Prostate gland (tissue), 2 donors: ENCODE measurements around the gene RSPO3. TPM values are rescaled to one million over a fixed set of nuclear protein-coding genes. Genes with fewer than 3 reads are reported as not detected.

ENCODE experiments used
- DNase-seq: peaks from one replicate; pipeline ENCODE4 v3.0.0-alpha.2; 2019; ENCODE audit warnings: low spot score
- H3K27ac ChIP-seq, 2 donors: fragments of 200-600 bp; sonication (generic); 2 replicates each; pipeline ENCODE4 v1.5.1; 2017 to 2019
- H3K27me3 ChIP-seq: fragments of 200-600 bp; sonication (generic); replicated peaks from 2 replicates; pipeline ENCODE4 v1.5.1; 2019; ENCODE audit not compliant: insufficient read depth
- H3K36me3 ChIP-seq, 2 donors: fragments of 200-600 bp; sonication (generic); 1 replicate in 1 of 2; 2 replicates in 1 of 2; pipeline versions ENCODE4 v1.5.1 to v1.8.1; 2017 to 2019
- H3K4me1 ChIP-seq: fragments of 200-600 bp; sonication (generic); replicated peaks from 2 replicates; pipeline ENCODE4 v1.5.1; 2019
- H3K4me3 ChIP-seq, 2 donors: fragments of 200-600 bp; sonication (generic); 2 replicates each; pipeline ENCODE4 v1.5.1; 2017 to 2019
- H3K9me3 ChIP-seq: fragments of 200-600 bp; sonication (generic); 2 replicates; pipeline ENCODE4 v1.5.1; 2017
- POLR2A ChIP-seq: fragments of 450-650 bp; IDR thresholded peaks from one replicate; pipeline ENCODE4 v1.6.1; 2016; ENCODE audit warnings: antibody characterized with exemption, mild to moderate bottlenecking
- POLR2AphosphoS5 ChIP-seq: sonication (generic); formaldehyde crosslinking; IDR thresholded peaks from one replicate; pipeline ENCODE4 v1.6.1; 2017; ENCODE audit warnings: antibody characterized with exemption
- WGBS: methylation state at CpG from one replicate; pipeline ENCODE4 v1.1.5; 2018; 5-methylcytosine and 5-hydroxymethylcytosine counted together
- intact Hi-C: fragments of 100-400 bp; cut with DNase I; formaldehyde crosslinking; loops from one replicate; pipeline ENCODE4 v1.14.2; 2022
- total RNA-seq, 2 donors: library from RNA; depleted of rRNA; stranded (reverse); fragments of >200 nt; gene quantifications; one replicate each; pipeline ENCODE4 v1.1.0, GENCODE V29; 2016
- TF ChIP-seq, protein P1 (sequence below), 4 experiments: fragments of 200-600 bp in 2 of 4; fragments of 450-650 bp in 2 of 4; sonication (generic) in 2 of 4; IDR thresholded peaks; 1 replicate in 3 of 4; 2 replicates in 1 of 4; pipeline ENCODE4 v1.5.1; 2016 to 2019; ENCODE audit warnings: antibody characterized with exemption in 4 of 4, mild to moderate bottlenecking in 2 of 4, moderate library complexity in 2 of 4

Gene RSPO3, protein sequence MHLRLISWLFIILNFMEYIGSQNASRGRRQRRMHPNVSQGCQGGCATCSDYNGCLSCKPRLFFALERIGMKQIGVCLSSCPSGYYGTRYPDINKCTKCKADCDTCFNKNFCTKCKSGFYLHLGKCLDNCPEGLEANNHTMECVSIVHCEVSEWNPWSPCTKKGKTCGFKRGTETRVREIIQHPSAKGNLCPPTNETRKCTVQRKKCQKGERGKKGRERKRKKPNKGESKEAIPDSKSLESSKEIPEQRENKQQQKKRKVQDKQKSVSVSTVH
- 1 to 10 TPM; 1.9 to 4.8 TPM for total RNA-seq

DNA sequence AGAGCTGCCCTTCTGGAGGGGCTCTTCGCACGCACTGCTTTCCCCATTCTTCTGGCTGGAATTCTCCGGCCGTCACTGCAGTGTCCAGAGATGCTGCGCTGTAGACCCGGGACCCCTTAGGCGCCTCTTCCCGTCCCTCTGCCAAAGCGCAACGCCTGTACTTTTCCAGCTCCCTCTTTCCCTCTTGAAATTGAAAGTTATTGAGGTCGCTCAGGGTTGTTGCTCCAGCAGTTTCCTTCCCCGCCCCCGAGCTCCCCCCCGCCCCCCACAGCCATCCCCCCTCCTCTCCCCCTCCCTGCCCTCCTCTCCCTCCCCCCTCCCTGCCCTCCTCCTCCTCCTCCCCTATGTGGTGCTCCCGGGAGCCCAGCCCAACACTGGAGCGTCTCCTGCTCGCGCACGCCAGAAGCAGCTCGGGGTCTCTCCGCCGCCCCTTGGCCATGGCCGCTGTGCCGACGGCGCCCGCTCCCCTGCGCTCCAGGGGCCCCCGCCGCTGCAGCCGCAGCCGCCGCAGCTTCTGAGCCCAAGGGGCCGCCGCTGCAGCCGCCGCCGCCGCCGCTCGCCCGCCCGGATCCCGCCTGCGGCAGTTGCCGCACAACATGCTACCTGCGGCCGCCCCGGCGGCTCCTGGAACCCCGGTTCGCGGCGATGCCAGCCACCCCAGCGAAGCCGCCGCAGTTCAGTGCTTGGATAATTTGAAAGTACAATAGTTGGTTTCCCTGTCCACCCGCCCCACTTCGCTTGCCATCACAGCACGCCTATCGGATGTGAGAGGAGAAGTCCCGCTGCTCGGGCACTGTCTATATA lies at the start of gene RSPO3:
TSS of gene RSPO3 (plus strand) at position 374 of the 804 bp plus-strand sequence. CDS start 522 bp downstream, outside the sequence.
- H3K9me3 ChIP-seq, result no peaks in the 10 kb centered on the region
- DNase-seq, result no peak
- H3K36me3 ChIP-seq, result no peaks in the 10 kb centered on the region
- peaks cover 5% of the 10 kb centered on the region for H3K27me3 ChIP-seq
- 2% methylated on average over 21 of the region's 63 CpGs for WGBS
- H3K4me3 ChIP-seq, result peak within 1 kb of the TSS; percentile 37 to 40
- intact Hi-C loops, result loop anchor here (10.0 kb wide), 3 partner anchors 314 to 1124 kb away; no protein-coding TSS in a partner anchor
- H3K4me1 ChIP-seq, result no peaks in the 10 kb centered on the region
- peak within 1 kb of the TSS; percentile 49 to 65 for H3K27ac ChIP-seq
- TF ChIP-seq, protein P1, sequence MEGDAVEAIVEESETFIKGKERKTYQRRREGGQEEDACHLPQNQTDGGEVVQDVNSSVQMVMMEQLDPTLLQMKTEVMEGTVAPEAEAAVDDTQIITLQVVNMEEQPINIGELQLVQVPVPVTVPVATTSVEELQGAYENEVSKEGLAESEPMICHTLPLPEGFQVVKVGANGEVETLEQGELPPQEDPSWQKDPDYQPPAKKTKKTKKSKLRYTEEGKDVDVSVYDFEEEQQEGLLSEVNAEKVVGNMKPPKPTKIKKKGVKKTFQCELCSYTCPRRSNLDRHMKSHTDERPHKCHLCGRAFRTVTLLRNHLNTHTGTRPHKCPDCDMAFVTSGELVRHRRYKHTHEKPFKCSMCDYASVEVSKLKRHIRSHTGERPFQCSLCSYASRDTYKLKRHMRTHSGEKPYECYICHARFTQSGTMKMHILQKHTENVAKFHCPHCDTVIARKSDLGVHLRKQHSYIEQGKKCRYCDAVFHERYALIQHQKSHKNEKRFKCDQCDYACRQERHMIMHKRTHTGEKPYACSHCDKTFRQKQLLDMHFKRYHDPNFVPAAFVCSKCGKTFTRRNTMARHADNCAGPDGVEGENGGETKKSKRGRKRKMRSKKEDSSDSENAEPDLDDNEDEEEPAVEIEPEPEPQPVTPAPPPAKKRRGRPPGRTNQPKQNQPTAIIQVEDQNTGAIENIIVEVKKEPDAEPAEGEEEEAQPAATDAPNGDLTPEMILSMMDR (IDR thresholded peaks at IDR 0.05), result no peak
- TF ChIP-seq POLR2AphosphoS5 (no peak), POLR2A (no peak)

DNA sequence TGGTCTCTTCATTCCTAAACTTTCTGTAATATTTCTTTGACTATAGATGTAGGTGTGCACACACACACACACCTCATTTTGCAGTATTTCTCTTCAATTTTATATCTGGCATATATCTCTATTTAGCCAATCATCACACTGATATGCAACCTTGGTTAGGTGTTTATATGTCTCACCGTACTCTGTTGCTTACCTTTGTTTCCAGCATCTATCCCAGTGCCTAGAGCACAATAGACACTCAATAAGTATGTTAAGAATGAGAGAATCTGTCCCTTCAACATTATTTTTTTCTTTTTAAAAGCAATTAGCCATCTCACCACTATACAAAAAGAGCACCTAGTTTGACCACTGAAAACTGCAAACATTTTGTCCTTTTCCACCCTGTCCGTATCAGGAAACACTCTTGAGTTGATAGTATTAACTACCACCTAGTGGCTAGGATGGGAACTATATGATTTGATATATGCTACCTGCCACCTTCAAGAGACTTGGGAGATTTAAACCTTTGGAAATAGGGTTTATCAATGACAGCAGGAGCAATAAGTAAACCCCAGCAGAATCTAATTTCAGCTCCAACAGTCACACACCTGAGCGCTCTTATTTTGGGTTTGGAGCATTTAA lies 48.7 kb upstream of the RSPO3 start:
- WGBS, result 60% methylated on average over 3 of the region's 3 CpGs
- H3K4me1 ChIP-seq, result no peaks in the 10 kb centered on the region
- no peak overlapping the region for H3K27ac ChIP-seq
- no peak overlapping the region for H3K4me3 ChIP-seq
- no peak for DNase-seq
- intact Hi-C loops, result no loop called here
- H3K9me3 ChIP-seq, result no peaks in the 10 kb centered on the region
- TF ChIP-seq POLR2AphosphoS5, result no peak
- no peak for TF ChIP-seq POLR2A
- TF ChIP-seq, protein P1 (IDR thresholded peaks at IDR 0.05), result peak; percentile 19 to 46 (median 42)
- no peaks in the 10 kb centered on the region for H3K27me3 ChIP-seq
- H3K36me3 ChIP-seq, result no peaks in the 10 kb centered on the region

DNA sequence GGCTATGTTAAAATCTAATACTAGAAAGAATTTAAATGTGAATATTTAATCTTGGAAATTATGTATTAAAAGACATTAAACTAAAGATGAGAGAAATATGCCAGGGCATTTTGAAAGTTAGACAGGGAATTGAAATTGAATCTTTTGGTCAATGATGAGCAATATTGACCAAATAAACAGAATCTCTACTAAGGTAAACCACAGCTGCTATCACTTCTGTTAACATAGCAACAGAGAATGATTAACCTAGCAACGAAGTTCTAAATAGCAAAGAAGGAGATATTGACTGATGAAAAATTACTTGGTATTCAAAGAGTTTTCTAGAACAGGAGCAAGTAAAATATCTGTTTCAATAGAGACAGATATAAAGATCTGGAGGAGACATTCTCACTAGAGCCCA lies 45.2 kb upstream of the RSPO3 start:
- no peak overlapping the region for H3K4me3 ChIP-seq
- DNase-seq, result no peak
- H3K36me3 ChIP-seq, result no peaks in the 10 kb centered on the region
- no peaks in the 10 kb centered on the region for H3K9me3 ChIP-seq
- TF ChIP-seq, protein P1 (IDR thresholded peaks at IDR 0.05), result no peak
- no peak for TF ChIP-seq POLR2A
- no peak for TF ChIP-seq POLR2AphosphoS5
- no peaks in the 10 kb centered on the region for H3K4me1 ChIP-seq
- H3K27me3 ChIP-seq, result no peaks in the 10 kb centered on the region
- WGBS, result 71% methylated on average over 1 of the region's 1 CpG
- no peak overlapping the region for H3K27ac ChIP-seq
- intact Hi-C loops, result no loop called here

DNA sequence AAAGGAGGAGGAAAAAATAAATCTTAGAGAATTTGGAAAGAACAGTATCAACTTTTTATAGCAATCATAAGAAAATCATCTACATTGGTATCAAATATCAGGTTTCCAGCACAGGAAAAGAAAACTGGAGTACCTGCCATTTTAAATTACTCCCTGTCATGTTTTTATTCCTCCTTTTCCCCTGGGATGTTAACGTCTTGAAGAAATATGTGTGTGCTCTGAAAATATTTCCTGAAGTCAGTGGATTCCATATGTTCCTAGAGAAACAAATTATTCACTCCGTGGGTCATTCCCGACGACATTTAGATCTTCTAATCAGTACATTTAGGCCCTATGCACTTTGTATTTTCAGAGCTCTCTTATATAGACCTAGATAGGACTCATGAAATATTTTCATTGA lies 42.0 kb upstream of the RSPO3 start:
- TF ChIP-seq, protein P1 (IDR thresholded peaks at IDR 0.05), result no peak
- no peak for TF ChIP-seq POLR2AphosphoS5
- no peak for TF ChIP-seq POLR2A
- DNase-seq, result no peak
- Histone ChIP-seq H3K27ac (no peak overlapping the region), H3K4me3 (no peak overlapping the region), H3K27me3 (no peaks in the 10 kb centered on the region), H3K9me3 (no peaks in the 10 kb centered on the region), H3K4me1 (no peaks in the 10 kb centered on the region), H3K36me3 (no peaks in the 10 kb centered on the region)
- intact Hi-C loops, result no loop called here
- WGBS, result 71% methylated on average over 4 of the region's 4 CpGs
